Embryonic facial prominence (tissue), 1 donor: ENCODE measurements around the gene INTS11.

Source experiments
- DNase-seq: peaks from one replicate; pipeline ENCODE4 v3.0.0-alpha.2; 2016; ENCODE audit errors: extremely low spot score

Gene INTS11

DNA sequence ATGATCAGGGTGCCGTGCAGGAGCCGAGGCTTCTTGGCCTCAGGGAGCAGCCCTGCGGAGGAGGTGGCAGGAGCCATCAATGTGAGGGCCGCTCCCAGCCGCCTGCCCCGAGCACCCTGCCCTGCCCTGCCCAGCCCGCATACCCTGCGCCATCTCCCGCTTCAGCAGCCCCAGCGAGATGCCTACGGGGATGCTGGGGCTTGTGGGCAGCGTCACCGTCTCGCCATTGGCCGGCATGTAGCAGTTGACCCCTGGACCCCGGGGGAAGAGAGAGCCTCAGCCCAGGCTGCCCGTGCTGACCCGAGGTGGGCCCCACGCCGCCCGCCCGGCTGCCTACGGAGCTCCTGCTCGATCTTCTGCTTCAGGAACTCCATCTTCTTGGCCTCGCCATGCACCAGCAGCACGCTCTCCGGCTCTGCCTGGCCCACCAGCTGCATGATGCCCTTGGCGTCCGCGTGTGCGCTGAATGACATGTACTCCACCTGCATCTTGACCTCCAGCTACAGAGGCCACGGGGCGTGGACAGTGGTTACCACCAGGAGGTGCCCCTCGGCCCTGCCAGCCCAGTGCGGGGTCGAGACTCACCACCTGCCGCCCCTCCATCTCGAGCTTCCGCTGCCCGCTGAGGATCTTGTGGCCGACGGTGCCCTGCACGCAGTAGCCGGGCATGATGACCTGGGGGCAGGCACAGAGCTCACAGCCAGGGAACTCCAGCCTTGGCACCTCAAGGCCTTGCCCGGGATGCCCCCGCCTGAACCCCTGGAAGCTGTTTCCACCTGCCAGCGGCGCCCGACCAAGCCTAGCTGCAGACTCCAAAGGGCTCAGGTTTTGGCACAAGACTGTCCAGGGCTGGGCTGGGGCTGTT lies 11.8 kb downstream of the INTS11 start:
- no peak for DNase-seq

DNA sequence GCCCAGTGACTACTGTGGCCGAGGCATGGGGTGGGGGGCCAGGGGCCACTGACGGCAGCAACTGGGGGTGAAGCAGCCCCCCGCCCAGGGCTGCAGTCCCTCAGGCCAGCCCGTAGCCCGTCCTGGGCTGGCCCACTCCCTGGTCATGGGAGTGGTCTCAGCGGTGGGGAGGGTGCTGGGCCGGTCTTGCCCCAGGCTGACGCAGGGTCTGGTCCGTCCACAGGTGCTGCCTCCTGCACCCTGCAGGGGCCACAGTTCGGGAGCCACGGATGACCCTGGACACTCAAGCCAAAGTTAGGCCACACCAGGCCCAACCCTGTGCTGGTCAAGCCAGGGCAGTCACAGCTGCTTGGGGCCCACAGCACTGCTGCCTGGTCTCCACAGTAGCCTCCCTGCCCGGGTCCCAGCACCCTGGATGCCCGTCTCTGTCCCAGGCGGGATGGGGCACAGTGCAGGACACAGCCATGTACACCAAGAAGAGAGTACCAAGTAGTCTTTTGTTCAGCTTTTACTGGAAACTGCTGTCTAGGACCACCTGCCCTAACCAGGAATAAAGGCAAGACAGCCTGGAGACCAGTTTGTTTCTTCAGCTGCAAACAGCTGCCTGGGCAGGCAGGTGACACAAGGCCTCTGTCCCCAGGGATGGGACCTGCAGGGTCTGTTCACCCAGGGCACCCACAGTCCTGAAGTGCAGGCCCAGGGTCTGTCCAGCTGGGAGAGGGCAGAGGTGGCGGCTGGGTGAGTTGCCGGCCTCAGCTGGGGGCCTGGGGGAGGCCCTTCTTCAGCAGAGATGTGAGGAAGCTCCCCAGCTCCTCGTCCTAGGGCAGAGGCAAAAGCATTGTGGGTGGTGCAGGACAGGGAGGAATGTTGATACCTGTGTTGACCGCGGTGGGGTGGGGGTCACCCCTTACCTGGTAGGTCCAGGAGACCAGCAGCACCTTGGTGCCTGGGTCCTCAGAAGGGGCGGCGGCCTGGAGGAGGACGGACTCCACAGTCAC lies 13.1 kb downstream of the INTS11 start:
- no peak for DNase-seq

DNA sequence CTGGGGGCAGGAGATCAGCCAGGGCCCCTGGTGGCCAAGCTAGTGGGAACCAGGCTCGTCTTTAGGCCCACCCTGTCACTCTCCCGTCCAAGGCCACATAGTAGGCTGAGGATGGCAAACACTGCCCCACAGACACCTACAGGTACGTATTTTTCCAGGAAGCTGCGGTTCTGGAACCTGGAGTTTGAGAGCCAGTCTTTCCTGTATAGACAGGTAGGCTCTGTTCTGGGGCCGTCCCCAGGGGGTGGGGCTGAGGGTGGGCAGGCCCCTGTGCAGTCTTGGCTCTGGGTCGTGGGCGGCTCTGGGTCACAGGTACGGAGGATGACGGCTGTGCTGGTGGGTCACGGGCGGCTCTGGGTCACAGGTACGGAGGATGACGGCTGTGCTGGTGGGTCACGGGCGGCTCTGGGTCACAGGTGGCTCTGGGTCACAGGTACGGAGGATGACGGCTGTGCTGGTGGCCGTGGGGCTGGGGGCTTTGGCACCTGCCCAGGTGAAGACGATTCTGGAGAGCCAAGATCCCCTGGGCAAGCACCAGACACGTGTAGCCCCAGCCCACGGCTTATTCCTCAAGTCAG lies 13.9 kb downstream of the INTS11 start:
- DNase-seq: no peak

DNA sequence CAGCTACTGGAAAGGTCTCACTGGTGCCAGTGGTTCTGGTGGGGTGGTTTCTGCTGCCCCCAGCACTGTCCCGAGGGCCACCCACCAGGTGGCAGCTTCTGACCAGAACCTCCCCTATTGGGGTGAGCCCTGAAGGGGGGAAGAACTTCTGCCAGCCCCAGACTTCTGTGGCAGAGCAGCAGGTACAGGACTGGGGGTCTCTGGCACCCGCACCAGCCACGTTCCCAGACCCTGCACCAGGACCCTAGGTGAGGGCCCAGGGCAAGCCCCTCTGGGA lies 14.4 kb downstream of the INTS11 start:
- no peak for DNase-seq

DNA sequence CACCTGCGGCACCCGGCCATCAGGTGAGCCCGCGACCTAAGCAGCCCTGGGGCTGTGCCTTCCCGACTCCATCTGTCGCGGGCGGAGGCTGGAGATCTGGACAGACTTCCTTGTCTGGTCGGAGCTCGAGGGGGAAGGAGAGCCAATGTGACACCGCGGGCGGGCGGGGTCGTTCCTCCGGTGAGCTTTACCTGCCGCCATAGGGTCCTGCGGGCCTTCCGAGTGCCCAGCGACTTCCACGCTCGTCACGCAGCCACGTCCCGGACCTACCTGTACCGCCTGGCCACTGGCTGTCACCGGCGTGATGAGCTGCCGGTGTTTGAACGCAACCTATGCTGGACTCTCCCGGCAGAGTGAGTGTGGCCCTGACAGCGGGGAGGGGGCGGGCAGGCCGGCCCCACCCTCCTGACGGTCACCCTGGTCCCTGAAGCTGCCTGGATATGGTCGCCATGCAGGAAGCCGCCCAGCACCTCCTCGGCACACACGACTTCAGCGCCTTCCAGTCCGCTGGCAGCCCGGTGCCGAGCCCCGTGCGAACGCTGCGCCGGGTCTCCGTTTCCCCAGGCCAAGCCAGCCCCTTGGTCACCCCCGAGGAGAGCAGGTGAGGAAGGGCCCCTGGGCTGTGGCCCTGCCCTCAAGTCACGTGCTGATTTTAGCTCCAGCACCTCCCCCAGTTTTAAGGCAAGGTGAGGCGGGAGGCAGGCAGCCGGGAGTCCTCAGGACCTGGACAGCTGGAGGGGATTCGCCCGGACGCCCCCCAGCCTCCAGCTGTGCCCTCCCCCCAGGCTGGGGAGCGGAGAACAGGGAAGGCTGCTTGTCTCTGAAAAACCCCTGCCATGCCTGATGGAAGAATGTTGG lies 15.0 kb downstream of the INTS11 start:
- no peak for DNase-seq

DNA sequence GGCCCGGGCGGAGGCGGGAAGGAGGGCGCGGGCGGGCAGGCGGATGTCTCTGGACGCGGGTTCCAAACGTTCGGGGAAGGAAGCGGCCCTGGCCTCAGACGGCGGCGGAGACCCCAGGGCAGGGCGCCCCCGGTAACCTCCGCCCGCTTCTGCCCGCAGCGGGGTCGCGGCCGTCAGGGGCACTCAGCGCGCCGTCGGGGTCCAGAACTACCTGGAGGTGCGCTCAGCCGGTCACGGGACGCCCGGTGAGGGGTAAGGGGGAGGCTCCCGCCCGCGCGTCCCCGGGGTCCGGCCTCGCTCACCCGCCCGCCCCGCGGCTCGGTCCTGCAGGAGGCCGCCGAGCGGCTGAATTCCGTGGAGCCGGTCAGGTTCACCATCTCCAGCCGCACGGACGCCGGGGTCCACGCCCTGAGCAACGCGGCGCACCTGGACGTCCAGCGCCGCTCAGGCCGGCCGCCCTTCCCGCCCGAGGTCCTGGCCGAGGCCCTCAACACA lies 15.7 kb downstream of the INTS11 start:
- DNase-seq: no peak

DNA sequence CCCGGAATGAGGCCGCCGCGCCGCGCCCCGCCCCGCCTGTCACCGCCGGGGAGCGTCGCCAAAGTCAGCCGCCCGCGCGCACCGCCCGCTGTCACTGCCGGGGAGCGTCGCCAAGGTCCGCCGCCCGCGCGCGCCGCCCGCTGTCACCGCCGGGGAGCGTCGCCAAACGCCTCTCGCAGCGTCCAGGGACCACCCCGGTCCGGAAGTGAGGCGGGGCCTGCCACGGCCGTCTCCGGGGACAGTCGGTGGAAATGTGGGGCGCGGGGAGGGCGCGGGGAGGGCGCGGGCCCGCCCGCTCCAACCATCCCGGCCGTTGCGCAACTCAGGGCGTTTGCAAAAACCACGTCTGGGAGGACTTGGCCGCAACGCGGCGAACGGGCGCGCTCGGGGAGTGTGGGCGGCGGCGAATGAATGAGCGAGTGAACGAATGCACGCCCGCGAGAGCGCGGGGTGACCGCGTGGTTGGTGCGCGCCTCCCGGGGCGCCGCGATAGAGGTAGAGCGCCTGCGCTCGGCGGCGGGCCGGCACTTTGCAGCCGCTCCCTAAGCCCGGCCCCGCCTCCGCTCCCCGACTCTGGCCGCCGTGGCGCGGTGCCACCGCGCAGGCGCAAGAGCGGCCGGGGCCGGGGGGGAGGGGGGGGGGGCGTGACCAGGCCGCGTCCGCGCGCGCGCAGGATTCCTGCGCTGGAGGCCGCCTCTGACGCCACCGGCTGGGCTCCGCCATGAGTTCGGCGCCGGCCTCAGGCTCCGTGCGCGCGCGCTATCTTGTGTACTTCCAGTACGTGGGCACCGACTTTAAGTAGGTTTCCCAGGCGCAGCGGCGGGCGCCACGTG lies 16.3 kb downstream of the INTS11 start, which contains the start of the genes ACAP3 and PUSL1:
ACAP3 (minus strand) TSS at position 8 of the 833 bp plus-strand sequence. CDS start 115 bp downstream, outside the sequence.
PUSL1 (plus strand) TSS at position 675 of the 833 bp plus-strand sequence; CDS start at position 722, 47 bp downstream.
- peak; percentile 70 for DNase-seq

DNA sequence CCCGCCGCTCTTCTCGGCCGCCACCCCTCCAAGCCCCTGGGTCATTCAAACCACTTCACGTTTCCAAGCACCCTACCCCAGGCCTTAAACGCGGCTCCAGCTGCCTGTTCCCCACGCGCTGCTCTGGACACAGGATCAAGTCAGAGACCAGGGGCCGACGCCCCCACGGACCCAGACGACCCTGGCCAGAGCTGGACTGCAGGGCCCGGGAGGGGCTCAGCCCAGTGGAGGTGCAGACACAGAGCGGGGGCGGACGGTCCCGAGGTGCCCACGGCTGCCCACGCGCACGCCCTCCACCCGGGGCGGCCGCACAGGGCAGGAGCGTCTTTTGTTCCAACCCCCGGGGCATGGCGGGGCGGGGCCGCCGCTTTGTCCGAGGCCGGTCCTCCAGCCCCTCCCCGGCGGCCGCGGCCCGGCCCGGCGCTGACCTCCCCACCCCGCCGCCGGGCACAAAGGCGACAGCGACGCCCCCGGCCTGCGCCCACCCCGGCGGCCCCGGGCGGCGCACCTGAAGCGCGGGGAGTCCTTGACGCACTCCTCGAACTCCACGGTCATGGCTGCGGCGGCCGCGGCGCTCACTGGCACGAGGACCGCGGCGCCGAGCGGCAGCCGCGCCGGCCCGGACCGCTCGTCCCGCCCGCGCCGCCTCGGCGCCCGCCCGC lies 17.1 kb downstream of the INTS11 start:
- DNase-seq: no peak

DNA sequence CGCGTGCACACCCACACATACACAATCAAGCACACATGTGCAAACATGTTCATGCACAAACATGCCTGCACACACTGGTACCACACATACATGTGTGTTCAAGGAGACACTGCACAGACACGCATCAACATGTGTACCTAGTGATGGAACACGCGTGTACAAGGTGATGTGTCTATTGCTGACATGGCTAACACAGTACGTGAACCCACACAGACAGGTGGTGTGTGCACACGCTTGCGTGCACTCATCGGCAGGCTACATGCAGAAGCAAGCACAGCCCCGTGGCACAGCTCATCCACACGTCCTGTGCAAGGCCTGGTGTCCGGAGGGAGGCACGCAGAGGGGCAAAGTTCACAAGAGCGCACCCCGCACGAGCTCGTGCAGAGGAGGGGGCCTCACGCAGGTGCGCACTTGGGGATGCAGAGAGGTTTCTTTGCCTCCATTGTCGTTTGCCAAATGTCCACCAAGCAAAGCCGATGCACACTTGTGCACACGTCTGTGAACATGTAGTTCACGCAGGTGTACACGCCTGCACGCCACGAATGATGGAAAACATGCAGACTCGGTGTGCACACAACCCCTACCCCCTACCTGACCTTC lies 17.7 kb downstream of the INTS11 start:
- DNase-seq: no peak

DNA sequence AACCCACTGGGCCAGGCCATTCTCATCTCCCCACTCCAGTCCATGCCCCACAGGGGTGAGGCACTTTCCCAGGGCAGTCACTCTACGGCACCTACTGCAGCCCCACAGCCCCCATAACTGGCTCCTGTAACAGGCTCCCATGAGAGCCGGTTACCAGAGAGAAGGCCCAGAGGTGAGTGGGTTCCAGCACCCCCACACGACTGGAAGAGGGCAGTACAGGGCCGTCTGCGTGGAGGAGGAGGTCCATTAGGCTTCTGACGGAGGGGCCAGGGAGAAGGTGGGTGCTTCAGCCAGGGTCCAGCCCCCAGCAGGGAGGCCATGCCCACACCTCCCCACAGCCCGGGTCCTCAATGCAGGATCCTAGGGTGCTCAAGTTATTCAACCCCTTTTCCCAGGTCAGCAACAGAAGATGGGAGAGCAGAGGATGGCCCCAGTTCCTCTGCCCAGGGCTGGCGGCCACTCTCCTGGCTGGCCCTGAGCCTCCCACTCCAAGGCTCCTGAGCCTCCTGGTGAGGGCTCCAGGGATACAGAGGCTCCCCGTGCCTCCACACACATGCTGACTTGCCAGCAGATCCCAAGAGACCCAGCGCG lies 18.3 kb downstream of the INTS11 start:
- DNase-seq: no peak

DNA sequence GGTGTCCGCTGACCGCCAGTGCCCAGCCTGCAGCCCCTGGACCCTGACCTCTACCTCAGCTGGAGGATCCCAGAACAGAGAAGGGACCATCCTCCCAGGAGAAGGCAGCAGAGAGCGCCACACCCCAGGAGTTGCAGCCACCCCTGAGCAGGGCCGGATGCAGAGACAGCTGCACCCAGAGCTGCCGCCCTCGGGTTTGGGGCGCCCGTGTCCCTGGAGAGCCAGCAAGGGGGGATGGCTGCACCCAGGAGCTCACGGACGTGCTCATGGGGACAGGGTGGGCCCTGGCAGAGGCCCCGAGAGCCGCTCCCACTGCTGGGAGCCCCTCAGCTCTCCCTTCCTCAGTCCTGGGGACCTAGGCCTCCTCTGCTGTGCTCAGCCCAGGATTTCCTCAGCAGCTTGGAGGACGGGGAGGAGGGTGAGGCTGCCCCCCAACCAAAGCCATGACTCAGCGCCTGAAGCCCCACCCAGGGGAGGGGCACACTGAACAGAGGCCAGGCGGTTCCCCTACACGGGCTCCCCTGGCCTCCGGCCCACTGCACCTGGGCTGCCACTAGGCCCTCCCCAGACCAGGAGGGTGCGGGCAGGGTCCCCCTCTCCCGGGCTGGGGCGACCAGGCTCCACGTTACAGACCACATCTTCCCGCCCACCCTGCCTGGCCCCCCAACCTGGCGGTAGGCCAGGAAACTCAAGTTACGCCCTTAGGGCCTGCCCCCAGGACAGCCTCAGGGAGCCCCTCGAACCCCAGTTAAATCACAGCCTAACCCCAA lies 19.0 kb downstream of the INTS11 start:
- no peak for DNase-seq

DNA sequence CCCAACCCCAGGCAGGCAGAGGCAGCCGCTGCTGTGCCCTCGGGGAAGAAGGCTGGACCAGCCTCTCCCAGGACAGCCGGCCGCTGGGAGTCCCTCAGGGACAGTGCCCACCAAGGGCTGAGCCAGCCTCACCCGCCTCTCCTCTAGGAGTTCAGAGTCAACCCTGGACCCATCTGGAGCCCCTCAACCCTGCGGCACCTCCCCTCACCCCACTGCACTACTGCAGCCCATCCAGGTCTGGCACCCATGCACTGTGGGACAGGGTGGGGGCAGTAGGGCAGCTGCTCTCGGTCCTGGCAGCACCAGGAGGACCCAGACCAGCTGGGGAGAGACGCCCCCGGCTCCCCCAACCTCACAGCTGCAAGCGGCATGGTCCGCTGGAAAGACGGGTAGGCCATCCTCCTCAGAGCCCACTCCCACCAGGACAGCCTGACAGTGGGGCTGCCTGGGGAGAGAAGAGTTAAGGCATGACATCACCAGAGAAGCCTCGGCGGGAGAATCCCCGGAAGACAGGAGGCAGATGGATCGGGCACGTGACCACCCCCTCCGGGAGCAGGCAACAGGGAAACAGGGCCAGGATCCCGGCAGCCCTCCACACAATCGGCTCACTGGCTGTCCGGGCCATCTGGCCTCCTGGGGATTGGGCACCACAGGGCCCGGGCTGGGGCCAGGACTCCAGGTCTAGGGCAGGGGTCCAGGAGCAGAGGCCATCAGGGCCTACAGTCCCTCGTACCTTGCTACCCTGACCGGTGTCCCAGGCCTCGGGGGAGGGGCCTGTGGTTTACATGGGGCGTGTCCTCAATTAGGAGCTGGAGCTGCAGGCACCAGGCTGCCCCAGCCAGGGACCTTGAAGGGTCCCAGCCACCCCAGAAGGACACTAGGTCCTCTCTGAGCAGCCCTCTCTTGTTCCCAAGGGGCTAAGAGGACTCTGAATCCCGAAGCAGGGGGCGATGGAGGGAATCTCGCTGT lies 19.8 kb downstream of the INTS11 start:
- DNase-seq: peak; percentile 29

DNA sequence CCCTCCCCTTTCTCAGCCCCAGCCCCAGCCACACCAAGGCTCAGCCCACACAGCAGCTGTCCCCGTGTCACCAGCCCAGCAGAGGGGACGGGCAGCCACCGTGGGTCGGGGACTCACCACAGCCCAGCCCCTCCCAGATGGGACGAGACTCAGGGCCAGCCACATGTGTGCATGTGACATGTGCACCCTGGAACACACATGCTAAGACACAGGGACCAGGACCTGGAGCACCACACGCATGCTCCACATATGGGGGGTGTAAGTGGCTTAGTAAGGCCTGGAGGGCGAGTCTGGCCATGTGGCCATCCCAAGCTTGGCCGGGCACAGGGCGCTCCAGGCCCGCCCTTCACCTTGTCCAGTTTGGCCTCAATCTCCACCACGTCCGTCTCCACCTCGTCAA lies 20.7 kb downstream of the INTS11 start:
- no peak for DNase-seq

DNA sequence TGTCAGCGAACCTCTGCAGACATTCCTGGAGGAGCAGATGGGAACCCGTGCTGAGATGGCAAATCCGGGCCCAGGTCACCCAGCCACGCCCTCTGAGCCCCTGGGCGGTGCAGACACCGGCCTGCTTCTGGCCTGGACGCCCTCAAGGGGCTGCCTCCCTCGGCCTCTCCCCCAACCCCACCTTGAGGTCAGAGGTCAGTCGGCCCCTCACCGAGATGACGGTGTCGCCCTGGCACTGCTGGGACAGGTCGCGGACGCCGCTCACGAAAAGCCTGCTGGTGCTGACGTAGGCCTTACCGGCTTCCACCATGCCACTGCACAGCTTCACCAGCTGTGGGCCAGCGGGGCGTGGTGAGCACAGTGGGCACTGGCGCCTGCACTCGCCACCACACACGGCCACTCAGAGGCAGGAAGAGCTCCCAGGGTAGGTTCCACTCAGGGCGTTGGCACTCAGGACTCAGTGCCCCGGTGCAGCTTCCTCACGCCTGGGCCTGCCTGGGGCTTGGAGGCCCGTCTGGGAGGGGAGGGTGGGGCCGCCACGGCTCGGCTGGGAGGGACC lies 21.4 kb downstream of the INTS11 start:
- DNase-seq: no peak

DNA sequence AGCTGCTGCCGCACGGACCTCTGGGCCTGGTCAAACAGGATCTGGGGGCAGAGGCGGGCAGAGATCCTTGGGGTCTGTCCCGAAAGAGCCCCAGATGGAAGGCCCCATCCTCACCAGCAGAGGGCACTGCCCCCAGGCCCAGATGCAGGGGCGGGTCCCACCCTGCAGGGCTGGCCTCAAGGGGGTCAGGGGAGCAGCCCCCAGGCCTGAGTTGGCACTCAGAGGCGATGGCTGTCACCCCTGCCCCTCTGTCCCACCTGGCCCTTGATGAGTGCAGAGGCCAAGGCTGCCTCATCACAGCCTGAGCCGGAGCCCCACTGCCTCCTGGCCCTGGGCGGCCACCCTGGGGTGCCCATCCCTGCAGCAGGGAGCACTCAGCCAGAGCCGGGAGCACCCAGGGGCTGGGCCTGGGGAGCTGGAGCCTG lies 22.4 kb downstream of the INTS11 start:
- no peak for DNase-seq

DNA sequence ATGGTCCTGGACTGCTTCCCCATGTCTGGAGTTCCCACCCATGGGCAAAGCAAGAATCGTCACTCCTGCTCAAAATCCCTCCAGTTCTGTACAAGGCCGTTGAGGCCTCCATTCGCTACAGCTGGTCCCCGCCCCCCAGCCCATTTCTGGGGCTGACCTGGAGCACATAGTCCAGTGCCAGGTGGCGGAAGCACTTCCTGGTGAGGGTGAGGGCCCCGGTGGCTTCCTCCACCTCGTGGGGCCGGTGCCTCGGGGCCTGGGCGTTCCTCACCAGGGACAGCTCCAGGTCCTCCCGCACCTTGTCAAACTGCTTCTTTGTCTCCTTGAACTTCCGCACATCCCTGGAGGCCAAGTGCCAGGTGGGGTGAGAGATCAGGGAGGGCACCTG lies 24.1 kb downstream of the INTS11 start:
- no peak for DNase-seq
